H1 (cell line): ENCODE results near the gene PHLDB3. TPM values are rescaled to one million over a fixed set of nuclear protein-coding genes. Genes with fewer than 3 reads are reported as not detected.

ENCODE experiments used
- CTCF ChIP-seq, 3 experiments: IDR thresholded peaks; 1 replicate in 2 of 3; 2 replicates in 1 of 3; pipeline versions ENCODE4 v1.5.1 to v1.6.1; 2011; ENCODE audit warnings: low read length in 3 of 3, mild to moderate bottlenecking in 3 of 3, inconsistent platforms in 2 of 3, low read depth in 1 of 3, moderate library complexity in 1 of 3; ENCODE audit not compliant: insufficient read depth in 1 of 3; ENCODE audit errors: control extremely low read depth in 1 of 3
- POLR2A ChIP-seq, 2 experiments: IDR thresholded peaks; 1 replicate in 1 of 2; 2 replicates in 1 of 2; pipeline ENCODE4 v1.6.1; 2011; ENCODE audit warnings: low read depth in 2 of 2, low read length in 2 of 2, mild to moderate bottlenecking in 2 of 2; ENCODE audit errors: control extremely low read depth in 1 of 2
- polyA plus RNA-seq, 7 experiments: library from polyadenylated mRNA; depleted of rRNA in 3 of 7; stranded (reverse) in 5 of 7; unstranded in 2 of 7; fragments of >200 nt in 5 of 7; fragments of 200-250 nt in 2 of 7; gene quantifications; 1 replicate in 5 of 7; 2 replicates in 1 of 7; 4 replicates in 1 of 7; pipeline versions ENCODE4 v1.2.1 to v1.2.3, GENCODE V29; 2011 to 2013; ENCODE audit warnings: missing spikeins in 2 of 7, mixed read lengths in 2 of 7
- total RNA-seq: library from RNA; stranded (reverse); fragmentation: NEBNext Ultra II Directional; extraction: Animal tissue kit (Norgen Biotek cat#: 25700); gene quantifications from 2 replicates; pipeline ENCODE4 v1.2.1, GENCODE V29; 2021

The PHLDB3 gene
- total and polyA plus RNA-seq, 2 of the 8 experiments (the other 6 are each of a cell fraction or from before 2014, with no cell fraction given) = 4.0 to 8.5 TPM

DNA sequence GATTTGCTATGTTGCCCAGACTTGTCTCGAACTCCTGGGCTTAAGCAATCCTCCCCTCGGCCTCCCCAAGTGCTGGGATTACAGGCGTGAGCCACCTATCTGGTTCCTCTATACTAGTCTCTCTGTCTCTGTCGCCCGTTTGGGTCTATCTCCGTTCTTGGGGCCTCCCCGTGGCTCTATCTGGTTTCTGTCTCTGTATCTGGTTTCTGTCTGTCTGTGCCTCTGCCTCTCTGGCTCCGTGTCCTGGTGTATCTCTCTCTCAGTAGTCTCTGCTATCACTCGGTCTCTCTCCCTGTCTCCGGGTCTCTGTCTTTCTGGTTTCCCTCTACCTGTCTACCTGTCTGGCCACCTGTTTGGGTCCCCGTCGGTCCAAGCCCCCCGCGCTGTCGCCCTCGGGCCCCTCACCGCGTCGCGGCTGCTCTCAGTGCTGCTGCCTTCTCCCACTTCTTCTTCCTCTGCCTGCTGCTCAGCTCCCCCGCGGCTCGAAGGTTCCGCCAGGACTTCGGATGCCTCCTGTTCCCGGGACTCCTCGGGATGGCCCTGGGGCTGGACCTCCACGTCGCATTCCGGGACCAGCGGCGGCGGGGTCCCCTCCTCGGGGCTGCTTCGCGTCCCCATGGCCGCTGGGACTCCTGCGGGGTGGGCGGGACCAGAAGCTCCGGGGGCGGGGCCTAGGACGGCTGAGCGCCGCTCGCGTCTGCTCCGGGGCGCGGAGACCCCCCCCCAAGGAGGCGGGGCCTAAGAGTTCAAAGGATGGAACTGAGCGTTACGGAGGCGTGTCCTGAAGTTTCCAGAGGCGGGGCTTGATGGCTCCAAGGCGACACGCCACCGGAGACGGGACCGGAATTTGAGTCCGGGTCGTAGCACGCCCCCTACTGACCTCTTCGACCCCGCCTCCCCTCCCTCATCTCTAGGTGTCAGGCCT, 783 bp downstream of the PHLDB3 start (continued):
- TF ChIP-seq CTCF (IDR thresholded peaks at IDR 0.05; ENCODE audit: control extremely low read depth in 1 of 3, insufficient read depth in 1 of 3, low read depth in 1 of 3, low read length in 3 of 3) (peak; percentile 33 to 52 (median 51); a peak in 3 of 4 replicates), POLR2A (IDR thresholded peaks at IDR 0.05; ENCODE audit: control extremely low read depth in 1 of 2, low read depth in 2 of 2, low read length in 2 of 2) (no peak)
